HuH-7.5 (cell line): Measurements from ENCODE around the gene TBRG1.

Experiments
- DNase-seq: peaks from one replicate; pipeline ENCODE4 v3.0.0; 2011; ENCODE audit warnings: low spot score

The TBRG1 gene

DNA sequence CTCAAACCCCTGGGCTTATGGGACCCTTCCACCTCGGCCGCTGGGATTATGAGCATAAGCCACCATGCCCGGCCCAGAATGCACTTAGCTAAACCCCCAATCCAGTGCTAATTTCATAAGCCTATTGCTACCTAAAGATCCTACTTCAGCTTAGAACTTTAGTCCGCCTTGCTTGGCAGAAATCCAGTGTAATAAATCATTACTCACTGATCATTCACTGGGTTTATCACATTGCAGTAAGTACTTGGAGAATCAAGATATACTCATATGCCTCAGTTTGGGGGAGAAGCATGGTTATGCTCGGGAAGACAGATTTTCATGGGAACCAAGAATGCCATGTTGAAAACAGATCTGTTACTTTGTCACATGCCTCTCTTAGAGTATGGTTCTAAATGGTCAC, 3.8 kb upstream of the TBRG1 start:
- DNase-seq, result no peak

DNA sequence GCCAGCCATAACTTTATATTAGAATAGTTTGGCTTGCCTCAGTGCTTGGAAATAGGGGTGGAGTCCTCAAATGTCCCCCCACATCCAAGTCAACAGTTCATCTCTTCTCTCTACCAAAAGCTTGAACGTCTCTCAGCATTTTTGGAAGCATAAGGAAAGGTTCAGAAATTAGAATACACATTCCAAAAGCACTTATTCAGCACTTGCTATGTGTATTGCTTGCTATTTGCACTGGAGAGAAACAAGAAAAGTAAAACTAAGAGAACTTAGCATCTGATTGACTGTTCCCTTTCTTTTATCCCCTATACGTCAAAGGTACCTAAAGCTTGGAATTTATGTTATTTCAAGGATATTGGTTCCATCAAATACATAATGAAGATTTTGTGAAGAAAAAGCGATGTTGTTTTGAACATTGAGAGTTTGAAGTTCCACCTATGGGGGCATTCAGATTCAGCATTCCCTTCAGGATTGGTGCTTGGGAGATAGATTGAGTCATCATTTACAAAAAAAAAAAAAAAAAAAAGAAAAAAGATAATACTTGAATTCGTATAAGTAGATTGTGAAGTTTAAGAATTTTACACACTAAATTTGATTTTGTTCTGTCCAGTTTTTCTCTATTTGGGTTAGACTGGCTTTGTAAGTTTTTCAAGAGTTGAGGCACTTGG, 1.3 kb downstream of the TBRG1 start:
- no peak for DNase-seq

DNA sequence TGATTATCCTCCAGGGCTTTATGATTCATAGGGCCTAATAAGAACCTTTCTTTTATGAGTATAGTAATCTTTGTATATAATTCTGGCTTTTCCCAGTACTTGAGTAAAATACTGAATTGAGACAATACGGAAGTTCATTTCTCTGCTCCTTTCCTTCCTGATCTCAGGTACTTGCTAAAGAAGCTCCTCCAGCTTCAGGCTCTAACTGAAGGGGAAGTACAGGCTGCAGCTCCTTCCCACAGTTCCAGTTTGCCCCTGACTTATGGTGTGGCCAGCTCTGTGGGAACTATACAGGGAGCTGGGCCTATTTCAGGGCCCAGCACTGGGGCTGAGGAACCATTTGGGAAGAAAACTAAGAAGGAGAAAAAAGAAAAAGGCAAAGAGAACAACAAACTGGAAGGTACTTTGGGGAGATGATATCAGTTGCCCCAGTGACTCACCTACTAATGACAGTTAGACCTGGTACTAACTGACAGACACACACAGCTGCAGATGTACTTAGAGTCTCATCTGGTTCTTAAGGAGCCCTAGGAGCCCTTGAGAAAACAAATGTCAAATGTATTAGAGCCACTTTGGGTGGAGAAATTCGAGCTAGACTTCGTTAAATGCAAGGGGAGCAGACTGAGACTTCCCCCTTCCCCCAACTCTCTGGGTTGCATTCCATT, 3.0 kb downstream of the TBRG1 start:
- no peak for DNase-seq

DNA sequence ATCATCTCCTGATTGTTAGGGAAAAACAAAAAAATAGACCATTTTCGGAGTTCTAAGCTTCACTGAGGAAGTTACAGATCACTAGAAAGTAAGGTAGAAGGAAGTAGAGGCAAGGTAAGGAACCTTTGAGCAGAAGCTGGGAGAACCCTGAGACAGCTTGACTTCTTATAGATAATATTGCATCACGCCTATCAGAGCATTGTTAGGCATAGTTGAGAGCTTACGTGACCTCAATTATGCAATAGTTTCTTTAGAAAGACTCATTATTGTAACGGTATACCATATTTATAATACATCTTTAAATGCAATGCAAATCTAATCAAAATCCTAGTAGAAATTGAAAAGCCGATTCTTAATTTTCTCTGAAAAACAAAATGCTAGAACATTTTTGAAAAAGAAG, 4.9 kb downstream of the TBRG1 start:
- no peak for DNase-seq

DNA sequence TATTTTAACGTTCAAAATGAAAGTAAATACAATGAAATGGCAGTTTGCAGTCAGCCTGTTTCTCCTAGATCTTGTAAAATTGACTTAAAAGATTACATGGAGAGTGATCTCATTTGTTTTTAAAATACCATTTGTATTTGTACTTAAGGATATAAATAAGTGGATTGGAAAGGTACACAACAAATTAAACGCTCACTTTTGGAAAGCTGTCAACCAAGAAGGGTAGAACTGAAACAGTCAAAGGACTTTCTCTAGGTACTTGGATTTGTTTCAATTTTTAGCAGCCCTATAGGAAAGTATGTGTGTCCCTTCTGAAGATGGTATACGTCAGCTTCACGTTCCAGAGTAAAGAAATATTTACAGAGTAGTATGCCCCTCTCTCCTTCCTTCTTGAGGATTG, 7.3 kb downstream of the TBRG1 start:
- no peak for DNase-seq

DNA sequence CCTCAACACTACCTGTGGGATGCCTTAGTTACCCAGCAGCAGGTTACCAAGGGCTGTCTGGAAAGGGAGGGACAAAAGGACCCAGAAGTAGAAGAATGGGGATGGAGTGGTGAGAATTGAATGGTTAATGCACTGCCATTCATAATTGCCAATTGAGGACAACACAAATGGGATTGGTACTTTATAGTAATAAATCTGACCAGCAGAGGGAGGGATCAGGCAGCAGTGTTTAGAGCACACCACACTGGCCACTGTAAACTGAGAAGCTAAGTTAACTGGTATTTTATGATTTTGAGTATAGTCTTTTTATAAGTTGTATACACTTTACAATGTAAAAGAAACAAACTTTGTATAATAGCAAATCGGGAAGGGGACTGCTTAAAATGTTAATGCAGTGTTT, 10.7 kb downstream of the TBRG1 start:
- no peak for DNase-seq

DNA sequence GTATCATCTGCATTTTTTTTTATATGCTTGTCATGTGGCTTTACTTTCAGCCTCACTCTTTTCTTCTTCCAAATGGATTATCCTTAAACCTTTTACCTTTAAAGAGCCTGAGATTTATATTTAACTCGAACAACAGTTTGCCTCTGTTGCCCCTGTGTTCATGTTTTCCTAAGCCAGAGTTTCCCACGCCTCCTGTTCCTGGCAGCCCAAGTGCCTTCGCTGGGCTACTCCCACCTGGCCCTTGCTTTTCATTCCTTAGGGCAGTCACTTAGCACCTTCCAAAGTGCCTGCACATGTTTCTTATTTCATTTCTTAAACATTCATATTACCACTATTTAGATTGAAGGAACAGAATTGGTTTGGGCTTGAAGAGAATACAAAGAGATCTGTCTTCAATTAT, 13.3 kb downstream of the TBRG1 start:
- no peak for DNase-seq

DNA sequence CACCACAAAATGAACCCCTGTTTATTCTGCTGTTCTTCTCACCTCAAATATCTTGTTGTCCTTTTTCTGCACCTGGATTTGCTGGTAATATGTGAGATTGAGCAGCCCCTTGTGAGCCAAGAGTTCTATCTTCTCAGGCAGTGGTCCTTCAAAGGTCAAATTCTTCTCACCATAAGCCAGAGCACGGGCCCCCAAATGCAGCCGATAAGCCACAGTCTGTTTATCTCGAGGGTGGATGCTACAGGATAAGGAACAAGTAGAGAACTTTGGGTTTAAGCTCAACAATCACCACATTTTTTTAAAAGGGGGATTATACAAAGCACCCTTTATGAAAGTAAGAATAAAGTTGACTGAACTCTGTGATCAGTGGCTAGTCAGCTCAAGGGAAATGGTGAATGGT, 15.8 kb downstream of the TBRG1 start:
- DNase-seq, result no peak

DNA sequence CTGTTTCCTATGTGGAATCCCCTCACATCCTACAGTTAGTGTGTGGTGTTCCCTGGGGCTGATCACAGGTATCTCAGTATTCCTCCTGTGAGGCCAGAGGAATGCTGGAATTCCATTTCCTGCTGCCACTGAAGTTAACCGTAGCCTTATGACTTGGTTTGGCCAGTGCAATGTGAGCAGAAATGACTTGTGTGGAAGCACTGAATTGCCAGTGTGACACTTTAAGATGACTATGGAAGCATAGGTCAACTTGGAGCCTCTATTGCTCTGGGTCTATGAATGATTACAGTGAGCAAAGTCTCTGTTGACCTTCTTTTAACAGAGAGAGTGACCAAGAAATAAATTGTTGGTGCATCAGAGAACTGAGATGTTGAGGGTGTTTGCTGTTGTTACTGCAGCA, 16.5 kb downstream of the TBRG1 start:
- DNase-seq, result no peak

DNA sequence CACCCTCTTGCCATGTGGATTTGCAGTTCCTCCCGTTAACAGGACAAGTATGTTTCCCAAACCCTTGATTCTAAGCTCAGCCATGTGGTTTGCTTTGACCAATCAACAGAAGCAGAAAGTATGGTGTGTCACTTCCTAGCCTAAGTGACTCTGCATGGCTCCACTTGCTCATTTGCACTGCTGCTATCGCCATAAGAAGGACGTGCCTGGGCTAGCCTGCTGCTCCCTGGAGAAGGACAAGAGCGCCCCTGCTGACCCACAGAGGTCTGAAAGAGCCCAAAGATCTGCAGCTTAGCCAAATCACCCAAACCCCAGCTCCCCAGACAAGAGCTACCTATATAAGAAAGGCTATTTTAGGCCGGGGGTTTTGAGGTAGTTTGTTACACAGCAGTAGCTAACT, 18.0 kb downstream of the TBRG1 start:
- no peak for DNase-seq

DNA sequence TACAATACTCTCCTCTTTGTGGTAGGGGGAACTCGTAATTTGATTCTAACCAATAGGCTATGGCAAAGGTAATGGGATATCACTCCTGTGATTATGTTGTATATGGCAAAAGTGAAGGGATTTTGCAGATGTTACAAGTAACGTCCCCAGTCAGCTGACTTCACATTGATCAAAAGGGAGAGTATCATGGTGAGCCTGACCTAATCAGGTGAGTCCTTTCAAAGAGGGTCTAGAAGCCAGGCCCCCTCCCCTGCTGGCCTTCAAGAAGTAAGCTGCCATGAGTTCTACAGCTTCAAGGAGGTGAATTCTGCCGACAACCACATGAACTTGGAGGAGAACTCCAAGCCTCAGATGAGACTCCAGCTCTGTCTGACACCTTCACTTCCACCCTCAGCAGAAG, 20.0 kb downstream of the TBRG1 start:
- DNase-seq, result no peak

DNA sequence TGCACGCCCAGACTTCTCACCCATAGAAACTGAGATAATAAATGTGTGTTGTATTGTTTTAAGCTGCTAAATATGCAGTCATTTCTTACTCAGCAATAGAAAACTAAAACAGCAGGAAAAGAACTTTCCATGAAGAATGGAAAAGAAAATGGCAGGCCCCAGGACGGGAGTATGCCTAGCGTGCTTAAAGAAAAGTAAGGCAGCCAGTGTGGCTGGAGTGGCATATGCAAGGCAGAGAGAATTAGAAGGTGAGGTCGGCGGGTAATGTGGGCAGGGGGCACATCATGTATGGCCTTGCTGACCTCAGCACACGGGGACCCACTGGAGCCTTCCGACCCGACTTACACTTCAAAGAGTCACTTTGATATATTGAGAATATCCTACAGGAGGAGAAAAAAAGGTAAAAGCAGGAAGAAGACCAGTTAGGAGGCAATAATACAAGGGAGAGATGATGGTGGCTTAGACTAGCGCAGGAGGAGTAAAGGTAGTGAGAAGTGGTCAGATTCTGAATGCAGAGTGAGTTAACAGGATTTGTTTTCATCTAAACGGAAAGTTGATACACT, 20.5 kb downstream of the TBRG1 start:
- no peak for DNase-seq

DNA sequence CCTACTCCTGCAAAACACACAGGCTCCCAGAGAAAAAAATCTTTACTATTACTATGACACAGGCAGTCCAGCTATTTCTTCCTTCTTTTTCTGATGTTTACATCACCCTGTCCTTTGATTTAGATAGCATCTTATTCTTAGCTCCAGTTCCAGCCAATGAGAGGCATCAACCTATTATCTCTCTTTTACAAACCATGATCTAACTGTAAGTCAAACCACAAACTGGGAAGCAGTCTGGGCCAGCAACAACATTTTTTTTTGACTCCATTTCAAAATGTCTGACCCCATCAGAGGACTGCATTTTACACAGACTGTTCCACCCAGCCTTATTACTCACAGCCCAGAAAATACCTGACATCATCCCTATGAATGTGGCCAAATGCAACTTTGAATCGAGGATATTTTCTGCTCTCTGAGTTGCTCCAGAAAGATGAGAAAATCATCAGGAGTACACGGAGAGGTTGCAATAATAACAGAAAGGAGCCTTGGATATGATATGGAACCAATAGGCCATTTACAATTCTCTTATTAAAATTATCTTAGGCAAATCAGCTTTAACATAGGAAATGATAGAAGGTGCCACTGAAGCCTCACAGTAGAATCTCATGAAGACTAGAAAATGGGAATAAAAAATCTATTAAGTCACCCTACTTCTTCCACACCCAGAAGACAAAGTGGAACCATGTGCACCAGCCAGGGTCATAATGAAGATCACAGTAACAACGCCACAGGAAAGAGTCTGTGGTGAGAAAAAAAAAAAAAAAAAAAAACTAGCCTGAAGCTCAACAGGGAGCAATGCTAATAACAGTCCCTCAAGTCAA, 21.2 kb downstream of the TBRG1 start:
- DNase-seq, result no peak

DNA sequence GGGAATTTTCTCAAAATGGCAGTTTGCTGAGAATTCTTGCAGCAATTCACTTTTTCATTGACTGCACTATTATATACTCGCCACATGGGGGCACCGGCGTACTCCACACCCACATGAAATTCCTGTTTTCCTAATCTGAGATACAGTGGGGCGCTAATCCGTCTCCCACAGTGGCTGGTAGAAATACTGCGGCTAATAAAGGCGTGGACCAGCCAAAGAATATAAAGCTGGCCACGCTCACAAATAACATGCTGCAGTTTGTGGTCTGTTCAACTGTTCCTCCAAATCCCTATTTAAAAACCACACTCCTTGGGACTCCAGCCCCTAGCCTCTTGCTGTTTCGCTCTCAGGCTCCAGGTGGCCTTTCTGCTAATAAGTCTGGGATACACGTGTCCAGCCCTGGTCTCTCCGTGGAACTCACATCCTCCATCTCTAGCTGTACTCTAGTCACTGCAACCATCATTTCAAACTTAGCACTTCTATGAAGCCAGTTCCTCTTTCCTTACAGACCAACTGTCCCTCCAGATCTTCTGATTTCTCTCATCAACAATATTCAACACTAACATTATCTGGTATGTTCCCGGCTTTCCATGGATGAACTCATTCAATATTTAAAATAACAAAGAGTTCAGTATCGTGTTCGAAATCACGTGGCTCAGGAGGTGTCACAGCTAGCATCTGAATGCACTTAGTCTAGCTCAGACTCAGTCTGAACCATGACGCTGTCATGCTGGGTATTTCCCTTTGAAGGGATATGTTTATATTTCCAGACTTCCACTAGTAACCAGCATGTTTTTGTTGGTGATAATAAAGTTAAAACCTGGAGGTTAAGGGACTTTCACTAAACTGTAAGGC, 22.0 kb downstream of the TBRG1 start:
- peak; percentile 36 for DNase-seq

DNA sequence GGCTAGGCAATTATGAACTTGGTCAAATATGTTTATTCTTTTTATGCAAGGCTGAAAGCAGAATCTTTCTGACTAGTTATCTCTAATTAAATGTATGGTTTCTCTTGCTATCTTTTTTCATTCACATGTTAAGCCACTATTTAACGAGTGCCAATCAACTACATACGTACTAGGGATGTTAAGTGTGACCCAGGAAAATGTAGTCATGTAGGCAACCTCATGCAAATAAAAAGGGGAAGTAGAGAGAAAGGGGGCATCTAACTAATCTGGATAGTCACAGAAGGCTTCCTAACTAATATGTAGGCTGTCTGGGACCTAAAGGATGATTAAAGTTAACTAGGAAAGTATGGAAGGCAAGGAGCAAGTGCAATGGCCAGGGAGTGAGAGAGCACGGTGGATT, 23.5 kb downstream of the TBRG1 start:
- DNase-seq, result no peak

DNA sequence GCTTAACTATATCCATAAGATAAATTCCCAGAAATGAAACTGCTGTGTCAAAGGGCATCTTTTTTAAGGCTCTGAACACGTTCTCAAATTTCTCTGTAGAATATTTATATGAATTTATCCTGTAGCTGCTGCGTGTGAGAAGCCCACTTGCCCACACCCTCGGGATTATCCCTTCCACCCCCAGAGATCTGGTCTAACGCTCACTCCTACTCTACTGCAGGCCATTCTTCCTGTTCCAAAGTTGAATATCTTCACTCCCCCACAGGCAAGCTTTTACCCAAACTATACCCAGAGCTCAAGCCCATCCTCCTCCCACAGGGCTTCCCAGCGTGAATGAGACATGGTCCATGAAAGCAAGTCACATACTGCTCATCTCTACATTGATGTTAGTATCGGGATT, 25.9 kb downstream of the TBRG1 start:
- DNase-seq, result no peak

DNA sequence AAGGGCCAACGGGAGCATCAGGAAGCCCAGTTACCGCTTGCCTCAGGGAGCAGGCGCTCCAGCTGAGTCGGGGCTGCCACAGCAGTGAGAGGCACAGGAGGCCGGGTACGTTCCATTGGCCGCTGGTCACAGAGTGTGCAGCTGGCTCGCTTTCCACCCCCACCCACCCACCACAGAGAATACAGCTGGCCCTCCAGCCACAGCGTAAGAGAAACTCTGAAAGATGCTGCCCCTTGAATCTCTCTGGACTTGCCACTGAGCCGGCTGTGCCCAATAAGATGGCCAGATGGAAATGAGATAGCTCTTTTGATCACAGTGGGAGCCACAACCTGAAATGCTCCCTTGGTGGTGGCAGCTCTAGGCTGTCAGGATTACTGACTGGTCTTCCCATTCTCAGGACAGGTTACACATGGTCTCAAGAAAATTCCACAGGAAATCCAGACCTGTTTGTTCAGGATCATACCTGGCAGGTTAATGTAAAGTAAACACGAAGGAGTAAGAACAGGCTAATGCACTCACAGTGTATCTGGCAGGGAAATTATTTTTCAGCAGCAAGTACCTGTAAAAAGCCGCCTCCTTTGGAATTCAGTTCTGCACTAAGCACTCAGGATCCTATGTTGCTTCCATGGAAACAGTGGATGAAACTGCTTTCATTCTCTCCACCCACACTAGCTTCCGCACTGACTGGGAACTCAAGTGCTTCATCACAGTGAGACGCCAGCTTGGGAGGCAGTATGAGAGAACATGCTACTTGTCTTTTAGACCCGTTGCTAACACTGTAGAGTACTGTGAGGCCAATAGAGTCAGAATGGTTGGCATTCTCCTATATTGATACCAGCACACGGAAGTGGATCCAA, 34.3 kb downstream of the TBRG1 start:
- no peak for DNase-seq

DNA sequence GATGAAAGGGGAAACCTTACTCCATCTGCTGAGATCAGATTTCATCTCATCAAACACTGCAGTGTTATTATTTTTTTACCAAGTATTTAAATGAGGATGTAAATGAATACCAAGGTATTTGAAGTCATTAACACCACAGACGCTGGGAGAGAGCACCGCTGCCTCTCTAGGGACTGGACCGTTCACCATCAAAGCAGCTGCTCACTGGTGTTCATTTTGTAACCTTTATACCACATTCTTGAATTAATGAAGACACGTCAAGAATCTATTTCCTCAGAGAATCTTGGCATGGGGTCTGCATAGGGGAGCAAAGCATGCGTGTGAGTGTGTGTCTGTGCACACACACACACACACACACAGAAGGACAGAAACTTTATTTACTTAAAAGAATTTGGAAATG, 35.2 kb downstream of the TBRG1 start:
- no peak for DNase-seq

DNA sequence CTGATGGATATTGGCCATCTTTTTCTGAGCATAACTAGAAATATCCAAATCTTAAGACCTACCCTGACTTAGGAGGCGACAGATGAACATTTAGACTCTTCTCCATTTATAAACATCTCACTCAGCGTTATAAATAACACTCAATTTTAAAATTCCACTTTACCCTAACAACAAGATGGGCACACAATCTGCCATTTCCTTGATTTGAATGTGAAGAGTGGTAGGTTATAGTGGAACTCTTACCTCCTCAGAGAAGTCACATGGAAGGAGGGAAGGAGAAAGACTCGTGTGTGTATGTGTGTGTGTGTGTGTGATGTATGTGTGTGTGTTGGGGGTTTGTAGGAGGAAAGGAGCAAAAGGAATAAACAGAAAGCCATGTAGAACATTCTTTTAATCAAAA, 35.8 kb downstream of the TBRG1 start:
- no peak for DNase-seq

DNA sequence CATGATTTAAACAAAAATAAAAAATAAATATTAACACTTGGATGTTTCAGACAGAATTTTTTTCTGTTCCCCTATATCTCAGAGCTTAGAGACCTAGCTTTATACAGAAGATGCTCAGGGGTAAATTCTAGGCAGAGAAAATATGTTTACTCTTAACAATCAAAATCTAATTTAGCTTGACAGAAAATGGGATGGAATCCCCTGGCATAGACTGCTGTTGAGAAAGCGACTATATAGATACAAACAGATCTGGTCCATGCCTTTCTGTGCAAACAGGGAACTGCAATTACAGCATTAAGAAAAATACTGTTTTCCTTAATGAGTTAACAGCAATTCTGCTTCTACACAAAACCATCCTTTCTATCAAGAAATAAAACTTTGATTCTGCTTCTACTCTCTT, 36.3 kb downstream of the TBRG1 start:
- DNase-seq, result no peak

DNA sequence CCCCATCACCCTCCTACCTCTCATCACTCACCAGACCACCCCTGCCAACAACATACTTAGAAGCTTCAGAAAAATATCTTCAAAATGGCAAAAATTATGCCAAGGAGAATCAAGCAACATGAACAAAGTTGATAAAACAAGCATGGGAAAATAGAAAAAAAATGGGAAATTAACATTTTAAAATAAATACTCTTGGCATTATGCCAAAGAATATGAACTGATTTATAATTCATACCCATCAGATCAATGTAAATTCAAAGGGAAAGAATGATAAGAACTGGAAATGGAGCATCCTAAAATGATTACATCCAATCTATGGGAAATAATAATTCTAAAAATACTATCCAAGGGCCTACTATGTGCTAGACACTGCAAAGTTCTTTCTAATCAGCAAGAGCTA, 38.9 kb downstream of the TBRG1 start:
- no peak for DNase-seq
